Right cardiac atrium (tissue), 5 donors: Measurements from ENCODE around the gene PSMB3. TPM values are rescaled to one million over a fixed set of nuclear protein-coding genes. Genes with fewer than 3 reads are reported as not detected.

ENCODE experiments used
- ATAC-seq, 2 donors: fragments of 200-7000 bp; cut with Tn5 transposase; one replicate each; pipeline versions ENCODE4 v1.8.0 to v1.9.1; 2020; ENCODE audit warnings: moderate library complexity in 2 of 2, mild to moderate bottlenecking in 1 of 2
- DNase-seq, 3 donors: peaks; one replicate each; pipeline ENCODE4 v3.0.0-alpha.2; 2020
- H3K27ac ChIP-seq: one replicate; pipeline ENCODE4 v1.5.1; 2013; ENCODE audit warnings: mild to moderate bottlenecking, low read length, control low read depth, moderate library complexity
- H3K27me3 ChIP-seq: one replicate; pipeline ENCODE4 v1.6.1; 2013; ENCODE audit not compliant: control insufficient read depth, insufficient read depth
- H3K4me1 ChIP-seq: one replicate; pipeline ENCODE4 v1.6.1; 2013; ENCODE audit warnings: low read length; ENCODE audit not compliant: control insufficient read depth, insufficient read depth
- H3K4me3 ChIP-seq: one replicate; pipeline ENCODE4 v1.5.1; 2013; ENCODE audit warnings: low read length, control low read depth
- H3K9me3 ChIP-seq: one replicate; pipeline ENCODE4 v1.6.1; 2013; ENCODE audit warnings: low read length; ENCODE audit not compliant: control insufficient read depth
- WGBS: extraction: QIAGEN DNeasy Blood & Tissue Kit; methylation state at CpG from one replicate; pipeline ENCODE4 v1.1.7; 2013; 5-methylcytosine and 5-hydroxymethylcytosine counted together
- intact Hi-C, 4 donors: fragments of 100-400 bp; cut with DNase I; formaldehyde crosslinking; loops; one replicate each; pipeline versions ENCODE4 v1.11.0 to v1.14.0; 2022 to 2023
- long read RNA-seq, 4 donors: library from polyadenylated mRNA; unstranded; transcript quantifications; one replicate each; pipeline ENCODE4 v2.0.0, GENCODE V29; 2020 to 2021
- polyA plus RNA-seq: library from polyadenylated mRNA; stranded (reverse); fragments of 200-250 nt; gene quantifications from one replicate; pipeline ENCODE4 v1.2.3, GENCODE V29; 2013
- total RNA-seq, 4 donors: library from RNA; stranded (reverse); fragmentation: NEBNext Ultra II Directional; extraction: Animal tissue kit (Norgen Biotek cat#: 25700); gene quantifications; one replicate each; pipeline ENCODE4 v1.2.1, GENCODE V29; 2021
- donor health status: healthy with polysubstance abuse.
- donor health status: DM: no; HTN: yes; CAD: no.
- donor health status: DM: no; HTN: no; CAD: no.
- donor health status: DM: no; HTN: yes; CAD: no; lungs with severe emphysema.
- donor health status: DM: yes; HTN: yes; CAD: no.

Gene PSMB3
- 100 to 1,000 TPM; 134 to 167 (median 146) TPM for total RNA-seq
- 247 TPM for polyA plus RNA-seq
- long read RNA-seq, donor 1, transcript PSMB3-211 (6 exons, 773 nt), result major isoform, 46 of 48 reads
- long read RNA-seq, donor 1, partial matches to known transcripts, result 1 of 48 reads
- long read RNA-seq, donor 1, other reads (novel, unspliced or antisense), result 1 of 48 reads
- long read RNA-seq, donor 2, transcript PSMB3-211 (6 exons, 773 nt), result major isoform, 50 of 55 reads
- long read RNA-seq, donor 2, partial matches to known transcripts, result 1 of 55 reads
- long read RNA-seq, donor 2, other reads (novel, unspliced or antisense), result 0 of 55 reads
- long read RNA-seq, donor 3, transcript PSMB3-211 (6 exons, 773 nt), result major isoform, 32 of 38 reads
- long read RNA-seq, donor 3, partial matches to known transcripts, result 1 of 38 reads
- long read RNA-seq, donor 3, other reads (novel, unspliced or antisense), result 2 of 38 reads
- long read RNA-seq, donor 4, transcript PSMB3-211 (6 exons, 773 nt), result major isoform, 22 of 24 reads
- long read RNA-seq, donor 4, partial matches to known transcripts, result 0 of 24 reads
- long read RNA-seq, donor 4, other reads (novel, unspliced or antisense), result 0 of 24 reads

DNA sequence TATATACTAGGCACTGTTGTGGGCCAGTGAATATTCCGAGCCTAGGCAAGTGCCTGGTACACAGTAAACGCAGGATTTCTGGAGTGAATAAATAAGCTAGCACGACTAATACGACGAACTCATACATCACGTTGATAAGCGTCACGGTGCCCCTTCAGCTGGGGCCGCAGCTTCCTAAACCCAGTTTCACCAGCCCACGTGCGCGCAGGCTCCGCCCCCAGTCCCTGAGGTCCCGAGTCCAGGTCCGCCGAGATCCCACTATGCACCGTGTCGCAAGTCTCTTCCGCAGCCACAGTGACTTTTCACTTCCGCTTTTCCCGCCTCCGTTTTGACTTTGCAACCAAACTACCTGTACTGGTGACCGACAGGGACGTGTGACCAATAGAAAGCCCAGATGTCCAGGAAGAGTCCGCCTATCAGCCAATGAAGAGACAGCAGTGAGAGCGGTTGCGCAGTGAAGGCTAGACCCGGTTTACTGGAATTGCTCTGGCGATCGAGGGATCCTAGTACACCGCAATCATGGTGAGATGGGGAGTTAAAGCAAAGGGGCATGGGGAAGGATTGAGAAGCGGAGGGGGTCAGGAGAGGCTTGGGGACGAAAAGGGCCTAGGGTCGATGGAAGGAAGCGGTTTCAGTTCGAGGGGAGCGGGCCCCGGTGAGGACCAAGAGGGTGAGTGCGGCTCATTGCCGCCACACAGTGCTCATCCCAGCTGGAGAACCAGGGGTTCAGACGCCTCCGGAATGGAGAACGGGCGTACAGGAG is at the start of gene PSMB3:
Gene PSMB3, plus strand, starts transcription at position 434 of the 763 bp plus-strand sequence. Its CDS starts 86 bp downstream, at position 520.
- peaks cover 2% of the 10 kb centered on the region for H3K4me1 ChIP-seq
- H3K9me3 ChIP-seq, result no peaks in the 10 kb centered on the region
- peak within 1 kb of the TSS; percentile 71 for H3K27ac ChIP-seq
- WGBS, result under 1% methylated on average over 44 of the region's 44 CpGs
- peak; percentile 78 to 89 for ATAC-seq
- peak within 1 kb of the TSS; percentile 60 for H3K4me3 ChIP-seq
- H3K27me3 ChIP-seq, result no peaks in the 10 kb centered on the region
- DNase-seq, result peak; percentile 98
- intact Hi-C loops, result no loop called here

DNA sequence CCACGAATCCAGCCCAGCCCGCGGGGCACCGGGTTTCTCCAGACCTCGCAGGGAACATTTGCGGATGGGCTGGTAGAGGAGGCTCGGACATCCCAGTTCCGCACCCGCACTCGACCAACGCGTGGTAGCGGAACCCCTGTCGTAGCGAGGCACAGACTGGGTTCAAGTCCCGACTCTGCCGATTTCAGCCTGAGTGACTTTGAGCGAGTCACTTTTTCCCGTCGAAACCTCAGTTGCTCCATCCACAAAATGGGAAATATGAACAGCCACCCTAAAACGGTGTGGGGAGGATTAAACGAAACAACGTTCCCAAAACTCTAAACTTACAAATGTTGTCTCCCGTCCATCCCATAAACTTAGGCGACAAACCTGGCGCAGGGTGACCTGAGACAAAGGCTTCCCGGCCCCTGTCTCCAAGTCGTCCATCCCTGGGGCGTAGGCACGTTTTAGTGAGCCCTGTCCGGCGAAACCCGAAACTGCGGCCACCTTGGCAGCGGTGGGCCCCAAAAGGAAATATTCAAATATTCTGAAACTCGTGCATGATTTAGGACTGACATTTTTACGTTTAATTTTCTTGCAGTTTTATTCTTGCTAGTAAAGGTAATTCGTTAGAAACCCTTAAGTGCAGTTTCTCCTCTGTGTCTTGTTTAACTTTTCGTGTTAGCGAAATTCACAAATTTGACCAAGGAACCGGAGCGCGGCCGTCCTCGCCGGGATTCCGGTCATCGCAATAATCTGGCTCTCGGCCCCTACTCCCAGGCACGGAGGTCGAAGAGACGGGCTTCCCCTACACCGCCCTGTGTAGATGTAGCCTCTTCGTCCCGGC is 49.4 kb upstream of the PSMB3 start:
- peaks cover 7% of the 10 kb centered on the region for H3K4me1 ChIP-seq
- DNase-seq, result peak in 1 of 3 donors; percentile 51
- H3K4me3 ChIP-seq, result peak overlapping the region; percentile 97
- H3K27me3 ChIP-seq, result no peaks in the 10 kb centered on the region
- 2% methylated on average over 55 of the region's 55 CpGs for WGBS
- intact Hi-C loops, result loop anchor here in 2 of 4 donors (5.0 kb wide), 2 partner anchors 34 to 39 kb away; no protein-coding TSS in a partner anchor
- H3K27ac ChIP-seq, result peak overlapping the region; percentile 98
- no peak for ATAC-seq
- no peaks in the 10 kb centered on the region for H3K9me3 ChIP-seq

DNA sequence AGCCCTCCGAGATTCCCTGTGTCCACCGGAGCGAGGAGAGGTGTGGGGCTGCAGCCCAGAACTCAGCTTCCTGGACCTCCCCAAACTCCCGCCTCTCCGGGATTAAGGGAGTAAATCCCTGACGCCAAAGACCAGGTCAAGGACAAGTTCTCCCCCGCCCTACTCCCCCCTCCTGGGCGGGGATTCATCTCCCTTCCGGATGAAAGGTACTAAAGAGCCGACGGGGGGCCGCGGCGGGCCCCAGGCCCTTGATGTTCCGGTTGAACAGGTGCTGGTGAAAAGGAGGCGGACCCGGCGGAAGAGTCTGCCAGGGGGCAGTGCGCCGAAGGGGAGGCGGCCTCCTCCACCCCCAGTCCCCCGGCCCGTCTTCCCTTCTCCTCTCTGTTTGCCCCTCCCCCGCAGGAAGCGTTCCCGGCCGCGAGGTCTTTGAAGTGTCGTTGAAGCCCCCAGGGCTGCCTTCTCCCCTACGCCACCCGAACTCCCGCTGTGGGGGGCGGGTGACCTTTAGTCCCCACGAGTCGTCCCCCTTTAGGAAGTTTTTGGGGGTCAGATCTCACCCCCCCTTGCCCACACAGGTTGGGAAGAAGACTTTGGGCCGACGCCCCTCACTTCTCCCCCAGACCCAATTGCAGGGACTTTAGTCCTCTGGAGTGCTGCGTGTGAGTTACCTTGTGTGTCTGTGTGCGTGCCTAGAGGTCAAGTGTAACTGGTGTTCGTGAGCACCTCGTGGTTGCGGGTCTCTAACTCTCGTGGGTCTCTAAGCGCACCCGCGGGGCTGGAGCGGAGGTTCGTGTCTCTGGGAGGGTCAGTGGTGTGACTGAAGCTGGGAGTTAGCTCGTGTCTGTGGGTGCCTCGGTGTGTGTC is 48.6 kb upstream of the PSMB3 start:
- H3K4me3 ChIP-seq, result peak overlapping the region; percentile 97
- H3K4me1 ChIP-seq, result peaks cover 7% of the 10 kb centered on the region
- peak; percentile 80 to 92 (median 91) for DNase-seq
- intact Hi-C loops, result loop anchor here in 2 of 4 donors (5.0 kb wide), 2 partner anchors 33 to 38 kb away; no protein-coding TSS in a partner anchor
- H3K27ac ChIP-seq, result peak overlapping the region; percentile 95
- under 1% methylated on average over 50 of the region's 50 CpGs for WGBS
- H3K27me3 ChIP-seq, result no peaks in the 10 kb centered on the region
- peak; percentile 45 to 48 for ATAC-seq
- no peaks in the 10 kb centered on the region for H3K9me3 ChIP-seq

DNA sequence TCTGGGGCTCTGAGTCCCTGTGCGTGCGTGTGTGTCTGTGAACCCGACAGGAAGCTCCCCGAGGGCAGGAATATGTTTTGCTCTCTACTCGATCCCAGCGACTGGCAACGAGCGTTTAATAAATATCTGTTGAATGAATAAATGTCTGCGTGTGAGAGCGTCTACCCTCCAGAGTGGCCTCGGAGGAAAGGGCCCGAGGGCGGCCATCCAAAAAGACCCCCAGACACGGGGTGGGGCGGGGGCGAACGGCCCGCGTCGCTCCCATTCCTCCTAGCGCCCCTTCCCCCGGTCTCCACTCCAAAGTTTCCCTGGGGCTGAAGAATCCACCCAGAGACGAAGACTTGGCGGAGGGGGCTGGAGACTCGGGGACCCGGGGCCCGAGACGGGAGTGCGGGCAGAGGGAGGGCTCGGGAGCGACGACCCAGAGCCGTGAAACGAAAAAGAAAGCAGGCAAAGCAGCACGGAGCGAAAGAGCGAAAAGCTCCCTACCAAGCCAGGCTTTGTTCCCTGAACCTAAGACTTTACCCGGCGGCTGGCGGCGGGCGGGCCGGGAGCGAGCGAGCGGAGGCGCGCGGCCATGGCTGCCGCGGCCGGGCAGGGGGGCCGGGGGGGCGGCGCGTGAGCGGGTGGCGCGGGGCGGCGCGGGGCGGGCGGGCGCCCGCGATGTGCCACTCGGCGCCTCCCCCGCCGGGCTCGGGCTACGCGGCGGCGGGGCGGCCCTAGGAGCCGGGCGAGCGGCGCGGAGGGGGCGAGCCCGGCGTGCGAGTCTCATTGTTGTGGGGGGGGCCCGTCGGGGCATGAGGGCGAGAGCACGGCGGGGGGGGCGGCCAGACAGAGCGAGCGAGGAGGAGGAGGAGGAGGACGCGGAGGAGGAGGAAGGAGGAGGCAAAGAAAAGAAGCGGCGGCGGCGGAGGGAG is 47.7 kb upstream of the PSMB3 start, which contains the start of gene MLLT6:
Gene MLLT6, plus strand, starts transcription at position 668 of the 917 bp plus-strand sequence. CDS start 360 bp downstream, outside the sequence.
- DNase-seq (peak; percentile 76 to 93 (median 92)), ATAC-seq (peak; percentile 50 to 56)
- H3K9me3 ChIP-seq, result no peaks in the 10 kb centered on the region
- under 1% methylated on average over 94 of the region's 100 CpGs for WGBS
- peak within 1 kb of the TSS; percentile 97 for H3K4me3 ChIP-seq
- peaks cover 7% of the 10 kb centered on the region for H3K4me1 ChIP-seq
- intact Hi-C loops, result loop anchor here in 2 of 4 donors (5.0 kb wide), 2 partner anchors 32 to 37 kb away; no protein-coding TSS in a partner anchor
- peak within 1 kb of the TSS; percentile 95 for H3K27ac ChIP-seq
- no peaks in the 10 kb centered on the region for H3K27me3 ChIP-seq

DNA sequence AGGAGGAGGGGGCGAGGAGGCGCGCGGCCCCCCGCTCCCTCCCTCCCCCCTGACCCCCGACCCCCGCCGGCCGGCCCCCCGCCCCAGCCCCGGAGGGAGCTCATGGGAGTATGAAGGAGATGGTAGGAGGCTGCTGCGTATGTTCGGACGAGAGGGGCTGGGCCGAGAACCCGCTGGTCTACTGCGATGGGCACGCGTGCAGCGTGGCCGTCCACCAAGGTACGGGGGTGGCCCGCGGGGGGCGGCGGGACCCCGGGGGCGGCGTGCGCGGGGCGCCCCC is 47.1 kb upstream of the PSMB3 start:
- Histone ChIP-seq H3K9me3 (no peaks in the 10 kb centered on the region), H3K4me1 (peaks cover 7% of the 10 kb centered on the region), H3K4me3 (peak overlapping the region; percentile 97), H3K27me3 (no peaks in the 10 kb centered on the region), H3K27ac (peak overlapping the region; percentile 46)
- under 1% methylated on average over 30 of the region's 32 CpGs for WGBS
- intact Hi-C loops, result no loop called here
- peak in 1 of 3 donors; percentile 54 for DNase-seq
- no peak for ATAC-seq

DNA sequence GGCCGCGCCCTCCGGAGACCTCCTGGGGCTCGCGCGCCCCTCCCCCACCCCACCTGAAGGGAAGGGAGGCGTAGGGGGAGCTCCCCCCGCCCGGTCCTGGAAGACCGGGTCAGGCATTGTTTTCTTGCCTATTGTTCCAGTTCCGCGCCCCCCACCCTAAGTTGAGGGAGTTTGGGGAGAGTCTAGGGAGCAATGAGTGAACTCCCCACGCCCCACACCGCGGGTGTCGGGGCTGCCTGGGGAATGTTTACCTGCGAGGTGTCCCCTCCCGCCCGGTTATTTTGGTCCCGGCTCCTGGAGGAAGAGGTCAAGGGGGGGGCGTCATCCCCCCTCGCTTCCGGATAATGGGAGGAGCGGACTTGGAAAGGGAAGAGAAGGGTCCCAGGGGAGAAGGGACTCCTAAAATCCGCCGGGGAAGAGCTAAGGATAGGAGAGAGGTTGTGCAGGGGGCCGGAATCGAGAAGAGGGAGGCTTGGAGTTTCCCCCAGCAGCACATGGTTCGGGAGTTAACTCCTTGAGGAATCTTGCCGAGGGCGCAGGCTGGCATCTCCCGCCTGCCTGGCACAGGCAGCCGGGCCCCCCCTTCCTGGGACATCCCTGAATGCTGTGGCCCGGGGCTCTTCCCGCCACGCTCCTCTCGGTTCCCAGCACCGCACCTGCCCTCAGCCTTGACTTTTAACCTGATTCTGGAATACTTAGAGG is 46.6 kb upstream of the PSMB3 start:
- ATAC-seq (peak in 1 of 2 donors; percentile 1), DNase-seq (peak; percentile 72 to 86 (median 86))
- peaks cover 7% of the 10 kb centered on the region for H3K4me1 ChIP-seq
- no peaks in the 10 kb centered on the region for H3K9me3 ChIP-seq
- WGBS, result under 1% methylated on average over 38 of the region's 38 CpGs
- H3K4me3 ChIP-seq, result peak overlapping the region; percentile 97
- H3K27ac ChIP-seq, result peak overlapping the region; percentile 46
- no peaks in the 10 kb centered on the region for H3K27me3 ChIP-seq
- intact Hi-C loops, result no loop called here

DNA sequence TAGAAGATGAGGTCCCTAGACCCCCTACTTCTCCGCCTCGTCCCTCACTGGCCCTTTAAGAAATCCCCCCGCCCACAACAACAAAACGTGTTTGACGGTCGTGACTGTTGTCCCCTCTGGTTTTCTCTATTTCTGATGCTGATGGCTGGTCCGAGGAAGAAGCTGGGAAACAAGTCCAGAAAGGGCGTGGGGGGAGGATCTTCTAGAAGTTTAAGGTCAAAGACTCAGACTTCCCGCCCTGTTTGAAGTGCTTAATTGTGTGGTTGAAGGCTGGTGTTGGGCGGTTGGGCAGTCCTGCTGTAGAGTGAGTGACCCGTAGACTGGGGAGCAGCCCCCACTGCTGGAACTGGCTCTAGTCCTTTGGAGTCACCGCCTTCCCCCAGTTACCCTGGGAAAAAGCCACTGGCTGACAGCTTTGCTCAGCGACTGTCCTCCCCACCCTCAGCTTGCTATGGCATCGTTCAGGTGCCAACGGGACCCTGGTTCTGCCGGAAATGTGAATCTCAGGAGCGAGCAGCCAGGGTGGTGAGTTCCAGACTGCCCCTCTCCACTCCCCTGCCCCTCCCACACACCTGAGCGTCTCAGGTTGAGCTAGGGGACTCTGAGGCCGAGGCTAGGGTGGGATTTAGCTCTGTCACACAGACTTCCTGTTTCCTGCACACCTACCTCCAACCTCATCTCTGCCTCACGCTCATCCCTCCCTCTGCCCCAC is 45.9 kb upstream of the PSMB3 start:
- ATAC-seq, result no peak
- 14% methylated on average over 20 of the region's 20 CpGs for WGBS
- H3K4me1 ChIP-seq, result peaks cover 4% of the 10 kb centered on the region
- DNase-seq, result peak in 1 of 3 donors; percentile 58
- H3K27me3 ChIP-seq, result no peaks in the 10 kb centered on the region
- H3K27ac ChIP-seq, result peak overlapping the region; percentile 46
- H3K4me3 ChIP-seq, result peak overlapping the region; percentile 97
- H3K9me3 ChIP-seq, result no peaks in the 10 kb centered on the region
- intact Hi-C loops, result no loop called here

DNA sequence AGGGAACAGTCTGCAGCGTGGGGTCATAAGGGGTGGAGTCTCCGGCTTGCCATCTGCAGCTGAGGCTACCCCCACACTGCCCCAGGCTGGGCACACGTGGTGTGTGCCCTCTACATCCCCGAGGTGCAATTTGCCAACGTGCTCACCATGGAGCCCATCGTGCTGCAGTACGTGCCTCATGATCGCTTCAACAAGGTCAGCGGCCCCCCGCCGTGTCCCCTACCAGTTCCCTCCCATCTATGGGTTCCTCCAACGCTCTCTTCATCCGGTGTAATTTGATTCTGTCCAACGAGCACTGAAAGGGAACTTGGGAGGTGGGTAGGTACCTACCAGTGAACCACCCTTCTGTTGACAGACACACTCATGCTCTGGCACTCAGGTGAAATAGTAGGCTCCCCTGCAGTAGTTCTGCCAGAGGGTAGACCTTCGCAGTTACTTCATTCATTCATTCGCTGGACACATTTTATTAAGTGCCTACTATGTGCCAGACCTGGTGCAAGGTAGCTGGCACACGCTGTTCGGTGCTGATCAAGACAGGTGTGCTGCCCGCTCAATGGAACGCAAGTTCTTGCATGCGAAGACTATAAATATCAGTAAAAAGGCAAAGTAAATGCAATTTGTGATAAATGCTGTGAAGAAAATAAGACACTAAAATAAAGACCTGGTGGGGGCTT is 44.7 kb upstream of the PSMB3 start:
- H3K9me3 ChIP-seq, result no peaks in the 10 kb centered on the region
- no peaks in the 10 kb centered on the region for H3K27me3 ChIP-seq
- DNase-seq (no peak), ATAC-seq (no peak)
- intact Hi-C loops, result no loop called here
- no peak overlapping the region for H3K4me3 ChIP-seq
- 74% methylated on average over 21 of the region's 21 CpGs for WGBS
- no peak overlapping the region for H3K27ac ChIP-seq
- peaks cover 4% of the 10 kb centered on the region for H3K4me1 ChIP-seq
